Stimulated activated CD8-positive, alpha-beta memory T cell treated with anti-CD3 and anti-CD28 coated beads, Interleukin-7, amount 100 ng/mL, for 4 hours (primary cell): Measurements from ENCODE around the gene ZDHHC6.
A peak's percentile ranks its signal among the peaks of the same experiment; 100 is the strongest.
"Not testable (repeated sequence)": the region's sequence is repeated elsewhere in the genome, so short reads cannot be mapped to it uniquely, and the experiment has no call there.

Experiments used
- DNase-seq, 2 donors: peaks; one replicate each; pipeline ENCODE4 v3.0.0-alpha.2; 2020; ENCODE audit warnings: low read depth in 2 of 2

Gene ZDHHC6

DNA sequence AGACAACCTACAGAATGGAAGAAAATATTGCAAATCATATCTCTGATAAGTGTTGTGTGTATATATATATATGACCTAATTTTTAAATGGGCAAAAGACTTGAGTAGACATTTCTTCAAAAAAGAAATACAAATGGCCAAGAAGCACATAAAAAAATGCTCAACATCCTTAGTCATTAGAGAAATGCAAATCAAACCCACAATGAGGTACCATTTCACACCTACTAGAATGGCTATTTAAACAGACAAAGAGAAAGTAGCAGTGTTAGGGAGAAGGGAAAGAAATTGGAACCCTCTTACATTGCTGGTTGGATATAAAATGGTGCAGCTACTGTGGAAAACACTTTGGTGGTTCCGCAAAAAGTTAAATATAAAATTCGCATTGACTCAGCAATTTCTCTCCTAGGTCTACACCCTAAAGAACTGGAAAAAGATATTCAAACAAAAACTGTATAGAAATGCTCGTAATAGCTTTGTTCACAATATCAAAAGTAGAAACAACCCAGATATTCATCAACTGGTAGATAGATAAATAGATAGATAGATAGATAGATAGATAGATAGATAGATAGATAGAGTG lies 56.5 kb downstream of the ZDHHC6 start:
- DNase-seq, result no peak

DNA sequence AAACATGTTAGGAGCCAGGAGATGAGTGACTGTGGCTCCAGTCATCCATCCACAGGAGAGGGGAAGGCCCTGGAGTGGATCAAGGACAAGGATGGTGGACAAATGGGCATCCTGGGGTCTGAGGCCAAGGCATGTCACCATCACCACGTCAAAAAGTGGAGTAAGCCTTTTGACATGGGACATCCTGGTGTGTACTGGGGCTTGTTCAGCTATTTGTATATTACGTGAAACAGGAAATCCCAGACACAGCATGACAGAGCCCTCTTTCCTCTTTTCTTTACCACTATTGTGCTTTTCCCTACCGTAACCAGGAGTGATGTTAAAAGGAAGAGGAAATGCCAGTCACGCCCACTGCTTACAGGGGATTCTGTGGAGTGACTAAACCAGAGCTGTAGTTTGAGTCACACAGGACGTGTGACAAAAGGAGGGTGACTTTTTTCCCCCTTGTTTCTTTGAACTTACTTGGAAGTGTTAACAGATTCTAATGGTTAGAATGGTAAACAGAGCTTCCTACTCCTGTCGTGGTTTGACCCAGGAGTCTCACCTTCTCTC lies 57.4 kb downstream of the ZDHHC6 start:
- peak in 1 of 2 donors; percentile 55 for DNase-seq

DNA sequence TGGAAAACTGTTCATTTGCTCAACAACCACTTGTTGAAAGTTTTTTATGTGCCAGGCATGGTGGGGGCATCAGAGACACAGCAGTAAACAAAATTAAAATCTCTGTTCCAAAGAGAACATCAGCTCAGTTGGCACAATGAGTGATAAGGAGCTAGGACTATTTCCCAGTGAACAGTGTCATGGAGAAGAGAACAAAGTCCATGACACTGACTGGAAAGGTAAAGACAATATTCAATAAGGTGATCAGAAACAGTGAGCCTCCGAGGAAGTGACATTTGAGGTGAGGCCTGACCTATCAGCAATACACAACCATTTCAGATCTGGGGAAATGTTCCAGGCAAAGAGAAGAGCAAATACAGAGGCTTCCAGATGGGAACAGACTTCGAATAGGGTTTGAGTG lies 58.2 kb downstream of the ZDHHC6 start:
- DNase-seq, result no peak

DNA sequence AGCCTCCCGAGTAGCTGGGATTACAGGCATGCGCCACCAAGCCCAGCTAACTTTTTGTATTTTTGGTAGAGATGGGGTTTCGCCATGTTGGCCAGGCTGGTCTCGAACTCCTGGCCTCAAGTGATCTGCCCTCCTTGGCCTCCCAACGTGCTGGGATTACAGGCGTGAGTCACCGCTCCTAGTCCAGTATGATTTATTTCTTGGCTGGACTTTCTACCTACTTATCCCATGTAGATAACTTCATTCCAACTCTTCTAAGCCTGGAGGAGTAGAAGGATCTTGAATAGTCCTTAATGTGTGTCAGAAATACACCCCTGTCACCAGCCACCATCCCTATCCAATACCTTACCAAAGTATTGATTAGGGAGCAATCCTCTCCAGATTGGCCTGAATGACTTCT lies 58.7 kb downstream of the ZDHHC6 start:
- DNase-seq, result not testable (repeated sequence)

DNA sequence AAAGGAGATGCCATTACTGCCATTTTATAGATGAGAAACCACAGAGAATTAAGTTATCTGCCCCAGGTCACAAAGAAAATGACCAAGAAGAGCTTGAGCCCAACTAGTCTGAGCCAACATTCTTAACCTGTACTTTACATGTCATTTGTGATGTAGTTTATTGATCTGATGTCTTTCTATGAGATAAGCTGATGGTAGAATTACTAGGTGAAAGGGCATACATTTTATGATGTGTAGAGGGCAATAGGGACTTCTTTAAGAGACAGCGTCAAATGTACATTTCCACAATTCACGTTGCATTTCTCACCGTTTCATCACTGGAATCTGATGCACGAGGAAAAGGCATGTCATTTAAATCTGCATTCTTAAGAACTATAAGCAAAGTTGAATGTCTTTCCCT lies 61.5 kb downstream of the ZDHHC6 start:
- DNase-seq, result no peak

DNA sequence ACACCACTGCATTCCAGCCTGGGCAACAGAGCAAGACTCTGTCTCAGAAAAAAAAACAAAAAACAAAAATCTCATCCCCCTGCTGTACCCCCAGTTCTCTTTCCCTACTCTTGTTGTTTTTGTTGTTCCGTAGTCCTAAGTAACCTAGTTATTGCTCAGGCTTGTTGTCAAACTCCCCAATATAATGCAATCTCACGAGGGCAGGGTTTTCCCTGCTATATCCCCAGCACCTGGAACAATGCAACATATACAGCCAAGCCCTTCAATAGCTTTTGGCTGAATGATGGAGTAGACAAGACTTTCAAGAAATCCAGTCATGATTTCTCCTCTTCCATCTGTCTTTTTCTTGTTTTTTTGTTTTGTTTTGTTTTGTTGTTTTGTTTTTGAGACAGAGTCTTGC lies 62.6 kb downstream of the ZDHHC6 start:
- no peak for DNase-seq

DNA sequence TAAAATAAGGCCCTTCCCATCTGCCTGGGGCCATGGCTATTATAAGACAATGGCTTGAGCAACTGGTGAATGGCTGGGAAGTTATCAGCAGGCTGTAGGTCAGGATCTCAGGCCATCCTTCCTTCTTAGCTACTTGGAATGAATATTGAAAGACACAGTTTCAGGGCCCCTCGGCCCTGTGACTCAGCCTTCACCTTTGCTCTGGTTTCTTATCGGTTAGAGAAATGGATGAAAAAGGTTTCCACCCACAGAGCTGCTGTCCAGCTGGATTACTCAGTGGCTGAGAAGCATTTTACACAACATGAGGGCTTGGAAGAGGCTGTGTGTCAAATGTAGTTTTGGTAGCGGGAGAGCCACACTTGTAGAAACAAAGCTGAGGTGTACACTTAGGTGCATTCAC lies 63.4 kb downstream of the ZDHHC6 start:
- DNase-seq, result no peak

DNA sequence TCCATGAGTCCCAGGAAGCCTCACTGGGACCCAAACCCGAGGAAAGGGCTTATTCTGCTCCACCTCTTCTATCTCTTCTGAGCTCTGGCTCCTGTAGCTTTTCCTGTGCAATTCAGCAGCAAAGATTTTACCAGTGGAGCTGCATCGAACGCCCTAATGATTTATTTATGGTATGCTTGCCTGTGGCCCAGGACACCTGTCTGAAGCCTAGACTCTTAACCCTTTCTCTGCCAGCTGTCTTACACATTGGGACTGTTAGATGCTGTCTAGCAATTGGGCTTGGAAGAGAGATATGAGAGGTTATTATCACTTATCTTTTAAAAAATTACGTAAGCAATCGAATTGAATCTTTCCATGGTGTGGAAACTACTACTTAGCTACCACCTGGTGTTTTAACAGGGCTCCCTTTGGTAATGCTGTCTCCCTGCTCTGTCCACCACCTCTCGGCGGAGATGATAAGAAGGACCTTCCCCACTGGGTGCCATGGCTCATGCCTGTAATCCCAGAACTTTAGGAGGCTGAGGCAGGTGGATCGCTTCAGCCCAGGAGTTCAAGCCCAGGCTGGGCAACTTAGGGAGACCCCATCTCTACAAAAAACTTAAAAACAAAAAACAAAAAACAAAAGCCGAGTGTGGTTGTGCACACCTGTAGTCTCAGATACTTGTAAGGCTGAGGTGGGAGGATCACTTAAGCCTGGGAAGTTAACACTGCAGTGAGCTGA lies 64.0 kb downstream of the ZDHHC6 start:
- no peak for DNase-seq
